ENCODE measurements around the gene TADA3. TPM values are rescaled to one million over a fixed set of nuclear protein-coding genes. Genes with fewer than 3 reads are reported as not detected.
A peak's percentile ranks its signal among the peaks of the same experiment; 100 is the strongest.

The TADA3 gene
- total and polyA plus RNA-seq, 9 of the 15 experiments (the other 6 are each of a cell fraction or from before 2014, with no cell fraction given) = 4.1 to 110 (median 74.8) TPM

- no peak for TF ChIP-seq MAFG (tag; conservative IDR thresholded peaks at IDR 0.05)
- no peak for TF ChIP-seq ZNF184 (CRISPR knock-in tag; IDR thresholded peaks at IDR 0.05)
- no peak for TF ChIP-seq HNRNPUL1 (IDR thresholded peaks at IDR 0.05; ENCODE audit: low read length)
- TF ChIP-seq CHD4 (IDR thresholded peaks at IDR 0.05; ENCODE audit: insufficient read depth, insufficient replicate concordance, low read depth, low read length, poor library complexity, severe bottlenecking) = peak; percentile 75
- no peak for TF ChIP-seq EP400 (IDR thresholded peaks at IDR 0.05)
- TF ChIP-seq RBM25 (IDR thresholded peaks at IDR 0.05; ENCODE audit: low read depth, low read length, severe bottlenecking) = peak; percentile 76
- TF ChIP-seq ZNF592 (IDR thresholded peaks at IDR 0.05) = no peak
- TF ChIP-seq ZNF316 (IDR thresholded peaks at IDR 0.05) = no peak
- no peak for TF ChIP-seq TEAD1 (CRISPR knock-in tag; IDR thresholded peaks at IDR 0.05)
- TF ChIP-seq, protein P1, sequence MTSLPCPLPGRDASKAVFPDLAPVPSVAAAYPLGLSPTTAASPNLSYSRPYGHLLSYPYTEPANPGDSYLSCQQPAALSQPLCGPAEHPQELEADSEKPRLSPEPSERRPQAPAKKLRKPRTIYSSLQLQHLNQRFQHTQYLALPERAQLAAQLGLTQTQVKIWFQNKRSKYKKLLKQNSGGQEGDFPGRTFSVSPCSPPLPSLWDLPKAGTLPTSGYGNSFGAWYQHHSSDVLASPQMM (CRISPR knock-in tag; IDR thresholded peaks at IDR 0.05) = no peak
- TF ChIP-seq, protein P2, sequence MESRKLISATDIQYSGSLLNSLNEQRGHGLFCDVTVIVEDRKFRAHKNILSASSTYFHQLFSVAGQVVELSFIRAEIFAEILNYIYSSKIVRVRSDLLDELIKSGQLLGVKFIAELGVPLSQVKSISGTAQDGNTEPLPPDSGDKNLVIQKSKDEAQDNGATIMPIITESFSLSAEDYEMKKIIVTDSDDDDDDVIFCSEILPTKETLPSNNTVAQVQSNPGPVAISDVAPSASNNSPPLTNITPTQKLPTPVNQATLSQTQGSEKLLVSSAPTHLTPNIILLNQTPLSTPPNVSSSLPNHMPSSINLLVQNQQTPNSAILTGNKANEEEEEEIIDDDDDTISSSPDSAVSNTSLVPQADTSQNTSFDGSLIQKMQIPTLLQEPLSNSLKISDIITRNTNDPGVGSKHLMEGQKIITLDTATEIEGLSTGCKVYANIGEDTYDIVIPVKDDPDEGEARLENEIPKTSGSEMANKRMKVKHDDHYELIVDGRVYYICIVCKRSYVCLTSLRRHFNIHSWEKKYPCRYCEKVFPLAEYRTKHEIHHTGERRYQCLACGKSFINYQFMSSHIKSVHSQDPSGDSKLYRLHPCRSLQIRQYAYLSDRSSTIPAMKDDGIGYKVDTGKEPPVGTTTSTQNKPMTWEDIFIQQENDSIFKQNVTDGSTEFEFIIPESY (CRISPR knock-in tag; IDR thresholded peaks at IDR 0.05) = no peak
- TF ChIP-seq U2AF2 (optimal IDR thresholded peaks at IDR 0.05; ENCODE audit: low read depth, low read length) = no peak
- no peak for TF ChIP-seq PPARD (CRISPR knock-in tag; IDR thresholded peaks at IDR 0.05)
- no peak for TF ChIP-seq TCF3 (CRISPR knock-in tag; IDR thresholded peaks at IDR 0.05)
- no peak for TF ChIP-seq SUPT5H (IDR thresholded peaks at IDR 0.05)
- no peak for TF ChIP-seq PBX2 (CRISPR knock-in tag; IDR thresholded peaks at IDR 0.05; ENCODE audit: low read depth)
- no peak for TF ChIP-seq PBX2 (tag; conservative IDR thresholded peaks at IDR 0.05; ENCODE audit: low read depth)
- no peak for TF ChIP-seq HLTF (IDR thresholded peaks at IDR 0.05)
- 0 out of 2 replicates have a peak, but pooled peaks have one; percentile 20 for TF ChIP-seq RBFOX2 (IDR thresholded peaks at IDR 0.05; ENCODE audit: low read depth, low read length)
These were observed 36.8 kb upstream of the TADA3 start (continued) for GRCh38 chr3:9828801-9829755.

Data from K562 (cell line).